ENCODE measurements around the gene HLTF.
A peak's percentile ranks its signal among the peaks of the same experiment; 100 is the strongest.

HLTF gene

DNA sequence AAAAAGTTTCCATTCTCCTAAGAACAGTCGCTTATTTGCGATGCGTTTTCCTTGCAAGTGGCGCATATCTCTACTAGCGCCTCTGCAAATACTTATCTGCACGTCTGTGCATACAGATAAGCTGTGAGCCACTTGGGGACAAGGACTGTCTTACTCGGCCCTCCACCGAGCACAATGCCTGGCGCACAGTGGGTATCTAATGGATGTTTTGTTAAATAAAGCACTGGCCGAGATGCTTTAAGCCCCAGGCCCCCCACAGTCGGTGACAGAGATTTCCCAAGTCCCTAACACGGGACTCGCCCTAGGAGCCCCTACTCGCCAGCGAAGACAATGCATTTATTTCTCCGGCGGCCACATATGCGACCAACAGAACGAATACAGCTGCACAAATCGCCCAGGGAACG lies 503 bp downstream of the HLTF start:
- DNase-seq (ENCODE audit: low read depth in 2 of 2) = no peak

GRCh38 chr3:149081772-149082171 lies 4.6 kb downstream of the HLTF start:
- no peak for DNase-seq (ENCODE audit: low read depth in 2 of 2)

GRCh38 chr3:149080699-149081091 lies 5.6 kb downstream of the HLTF start:
- peak; percentile 33 to 40 for DNase-seq (ENCODE audit: low read depth in 2 of 2)

DNA sequence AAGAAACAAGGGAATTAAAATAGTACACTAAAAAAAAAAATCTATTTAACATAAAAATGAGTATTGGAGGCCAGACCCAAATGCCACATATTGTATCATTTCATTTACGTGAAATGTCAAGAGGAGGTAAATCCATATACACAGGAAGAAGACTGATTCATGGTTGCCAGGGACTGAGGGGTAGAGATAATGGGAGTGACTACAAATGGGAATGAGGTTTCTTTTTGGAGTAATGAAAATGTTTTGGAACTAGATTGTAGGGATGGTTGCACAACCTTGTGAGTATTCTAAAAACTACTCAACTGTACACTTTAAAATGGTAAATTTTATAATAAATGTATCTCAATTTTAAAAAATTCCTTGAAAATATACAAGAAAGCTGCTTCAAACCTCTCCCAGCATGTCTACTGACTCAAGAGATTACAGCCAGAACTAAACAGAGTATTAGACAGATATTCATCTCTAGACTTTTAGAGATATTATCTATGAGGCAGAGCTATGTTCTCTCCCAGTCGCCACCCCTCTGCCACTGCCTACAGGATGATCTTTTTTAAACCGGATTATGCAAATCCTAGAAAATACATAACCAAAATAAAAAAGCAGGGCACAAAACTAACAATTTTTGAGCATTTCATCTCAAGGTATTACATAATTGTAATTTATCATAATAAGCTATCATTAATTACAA lies 6.2 kb downstream of the HLTF start:
- DNase-seq (ENCODE audit: low read depth in 2 of 2) = no peak

DNA sequence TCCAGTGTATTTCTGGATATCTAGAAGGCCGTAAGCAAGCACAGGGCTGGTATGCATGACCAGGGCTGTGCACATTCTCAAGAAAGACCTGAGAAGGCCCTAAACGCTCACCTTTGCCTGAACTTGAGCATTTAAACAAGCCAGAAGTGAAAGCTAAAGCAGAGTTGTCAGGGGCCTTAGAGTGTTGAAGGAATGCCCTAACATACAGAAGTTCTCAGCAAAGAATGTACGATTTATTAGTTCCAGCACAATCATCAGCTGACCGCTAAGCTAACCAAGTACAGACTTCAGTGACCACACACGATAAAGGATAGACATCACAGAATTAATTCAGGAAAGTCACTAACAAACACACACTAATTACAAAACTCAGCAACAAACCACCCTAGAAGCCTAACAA lies 8.7 kb downstream of the HLTF start:
- peak; percentile 11 to 18 for DNase-seq (ENCODE audit: low read depth in 2 of 2)

GRCh38 chr3:149067883-149068282 lies 18.4 kb downstream of the HLTF start:
- no peak for DNase-seq (ENCODE audit: low read depth in 2 of 2)

- DNase-seq (ENCODE audit: low read depth in 2 of 2) = no peak
Measured at GRCh38 chr3:149061776-149062175, 24.6 kb downstream of the HLTF start.

DNA sequence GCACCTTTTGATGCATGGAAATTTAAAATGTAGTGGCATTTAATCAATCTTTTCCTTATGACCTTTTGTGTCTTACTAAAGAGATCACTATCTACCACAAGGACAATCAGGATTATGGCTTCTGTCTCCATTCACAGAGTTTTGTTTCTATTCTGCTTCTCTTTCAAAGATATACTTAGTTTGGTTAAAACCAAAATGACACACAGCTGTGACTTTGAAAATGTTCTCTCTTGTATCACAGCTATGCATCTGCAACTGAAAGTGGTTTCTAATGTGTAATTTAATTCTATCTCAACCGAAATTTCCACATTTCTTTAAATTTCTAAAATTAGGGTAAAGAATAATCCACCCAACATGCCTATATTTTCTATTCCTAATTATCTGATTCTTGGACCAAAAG lies 27.7 kb downstream of the HLTF start:
- DNase-seq (ENCODE audit: low read depth in 2 of 2) = no peak

GRCh38 chr3:149058198-149058597 lies 28.1 kb downstream of the HLTF start:
- DNase-seq (ENCODE audit: low read depth in 2 of 2) = no peak

DNA sequence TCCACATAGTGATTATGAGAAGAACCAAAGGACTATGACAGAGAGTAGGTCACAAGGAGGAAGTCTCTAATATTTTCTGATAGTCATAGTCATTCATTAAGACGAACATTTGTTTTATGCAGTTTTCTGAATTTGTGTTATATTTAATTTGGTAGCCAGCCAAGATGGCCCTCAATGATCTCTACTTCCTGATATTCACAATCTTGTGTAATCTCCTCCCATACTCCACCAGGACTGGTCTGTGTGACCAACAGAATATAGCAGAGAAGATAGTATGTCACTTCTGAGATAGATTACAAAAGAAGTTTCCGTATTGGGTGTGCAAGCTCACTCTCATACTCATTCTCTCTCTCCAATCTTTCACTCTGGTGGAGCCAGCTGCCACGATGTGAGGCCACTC lies 30.8 kb downstream of the HLTF start:
- no peak for DNase-seq (ENCODE audit: low read depth in 2 of 2)

DNA sequence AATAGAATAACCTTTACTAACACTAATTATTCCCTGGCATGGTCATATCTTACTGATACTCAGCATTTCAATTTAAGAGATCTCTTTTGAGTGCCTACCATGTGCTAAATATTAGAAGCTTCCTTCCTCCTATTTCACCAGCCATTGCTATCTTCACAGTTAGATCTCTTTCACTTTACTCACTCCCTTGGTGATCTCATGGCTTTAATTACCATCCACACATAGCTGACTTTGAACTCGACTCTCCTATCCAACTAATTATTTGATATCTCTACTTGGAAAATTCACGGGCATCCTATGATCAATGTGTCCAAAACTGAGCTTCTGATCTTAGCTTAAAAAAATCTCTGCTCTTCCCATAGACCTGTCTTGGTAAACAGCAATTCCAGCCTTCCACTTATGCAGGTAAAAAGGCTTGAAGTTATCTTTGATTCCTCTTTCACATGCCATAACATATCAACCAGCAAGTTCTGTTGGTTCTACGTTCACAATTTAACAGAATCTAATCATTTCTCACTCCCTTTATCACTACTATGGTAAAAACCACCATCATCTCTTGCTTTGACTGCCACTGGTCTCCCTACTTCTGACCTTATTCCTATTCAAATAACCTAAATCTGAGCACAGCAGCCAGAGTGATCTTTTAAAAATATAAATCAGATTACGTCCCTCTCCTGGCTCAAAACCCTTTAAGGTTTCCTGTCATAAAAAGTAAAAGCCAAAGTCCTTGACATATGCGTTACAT lies 41.8 kb downstream of the HLTF start:
- DNase-seq (ENCODE audit: low read depth in 2 of 2) = no peak

GRCh38 chr3:149042789-149043386 lies 43.4 kb downstream of the HLTF start:
- peak in 1 of 2 experiments; percentile 9 for DNase-seq (ENCODE audit: low read depth in 2 of 2)

DNA sequence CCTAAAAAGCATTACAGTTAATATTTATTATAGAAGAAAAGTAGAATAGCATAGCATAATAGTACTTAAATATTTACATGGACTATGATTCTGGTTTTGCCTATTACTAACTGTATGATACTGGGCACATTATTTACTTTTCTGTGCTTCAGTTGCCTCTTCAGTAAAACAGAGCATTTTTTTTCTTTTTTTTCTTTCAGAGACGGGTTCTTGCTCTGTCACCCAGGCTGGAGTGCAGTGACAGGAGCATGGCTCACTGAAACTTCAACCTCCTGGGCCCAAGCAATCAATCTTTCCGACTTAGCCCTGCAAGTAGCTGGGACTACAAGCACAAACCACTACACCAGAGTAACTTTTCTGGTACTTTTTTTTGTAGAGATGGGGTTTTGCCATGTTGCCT lies 48.0 kb downstream of the HLTF start:
- DNase-seq (ENCODE audit: low read depth in 2 of 2) = no peak

DNA sequence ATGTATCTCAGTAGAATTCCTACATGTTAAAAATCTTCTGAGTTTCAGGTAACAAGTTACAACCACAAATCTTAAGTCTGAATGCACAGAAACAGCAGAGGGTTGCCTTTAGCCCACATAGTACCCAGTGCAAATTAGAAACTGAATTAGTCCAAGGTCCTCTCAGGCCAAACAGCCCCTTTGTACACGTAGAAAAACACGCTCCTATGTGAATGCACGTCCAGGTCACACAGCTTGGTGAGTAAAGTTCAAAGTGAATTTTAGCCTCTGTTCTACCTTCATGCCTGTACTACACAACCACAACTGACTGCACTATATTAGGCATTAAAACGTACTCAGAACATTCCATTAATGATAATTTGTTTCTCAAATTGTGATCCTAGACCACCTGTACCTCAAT lies 48.6 kb downstream of the HLTF start:
- DNase-seq (ENCODE audit: low read depth in 2 of 2) = no peak

DNA sequence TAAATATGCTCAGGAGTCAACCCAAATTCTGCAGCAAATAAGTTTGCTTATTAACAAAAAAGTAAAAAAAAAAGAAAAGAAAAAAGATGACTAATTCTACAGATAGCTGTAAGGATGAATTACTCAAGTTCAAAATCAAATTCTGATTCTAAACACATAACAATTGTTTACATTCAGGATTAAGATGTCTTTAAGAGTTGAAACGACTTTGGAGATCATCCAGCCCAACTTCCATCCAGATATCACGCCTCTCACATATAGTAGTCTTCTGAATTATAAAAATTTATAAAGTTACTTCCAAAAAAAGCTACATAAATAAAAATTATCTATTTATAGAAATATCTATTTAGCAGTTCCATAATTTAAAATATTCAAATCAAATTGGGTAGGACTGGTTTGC lies 55.2 kb downstream of the HLTF start:
- no peak for DNase-seq (ENCODE audit: low read depth in 2 of 2)

- DNase-seq (ENCODE audit: low read depth in 2 of 2) = no peak
Measured at GRCh38 chr3:149026718-149027117, 59.6 kb downstream of the HLTF start.

DNA sequence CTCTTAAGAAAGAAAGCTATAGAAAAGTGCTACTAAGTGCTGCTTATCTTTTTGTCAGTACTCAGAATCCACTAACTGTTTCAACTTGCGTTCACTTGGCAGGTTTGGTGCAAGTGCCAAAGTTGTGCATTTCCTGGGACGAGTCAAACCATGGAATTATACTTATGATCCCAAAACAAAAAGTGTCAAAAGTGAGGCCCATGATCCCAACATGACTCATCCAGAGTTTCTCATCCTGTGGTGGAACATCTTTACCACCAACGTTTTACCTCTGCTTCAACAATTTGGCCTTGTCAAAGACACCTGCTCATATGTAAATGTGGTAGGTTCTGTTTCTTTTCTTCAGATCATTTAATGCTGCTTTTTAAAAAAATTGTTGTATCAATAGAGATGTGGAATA lies 62.4 kb downstream of the HLTF start:
- no peak for DNase-seq (ENCODE audit: low read depth in 2 of 2)

DNA sequence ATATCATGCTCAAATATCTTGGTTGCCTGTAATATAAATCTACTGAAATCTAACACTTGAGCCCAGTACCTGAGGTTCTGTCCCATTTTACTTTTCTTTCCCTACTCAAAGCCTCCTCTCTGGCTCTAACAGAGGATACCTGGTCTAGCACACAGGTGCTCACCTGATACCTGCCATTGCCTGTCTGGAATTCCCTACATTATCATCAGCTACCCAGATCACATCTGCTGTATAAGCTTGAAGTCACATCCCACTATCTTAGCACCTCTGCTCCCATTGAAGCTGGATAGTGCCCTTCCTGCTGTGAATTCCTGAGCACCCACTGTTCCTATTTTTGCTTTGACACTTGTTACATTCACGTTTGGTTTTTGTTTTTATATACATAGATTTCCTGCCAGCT lies 64.5 kb downstream of the HLTF start:
- no peak for DNase-seq (ENCODE audit: low read depth in 2 of 2)

- DNase-seq (ENCODE audit: low read depth in 2 of 2) = no peak
Measured at GRCh38 chr3:149020839-149021252, 65.5 kb downstream of the HLTF start.

DNA sequence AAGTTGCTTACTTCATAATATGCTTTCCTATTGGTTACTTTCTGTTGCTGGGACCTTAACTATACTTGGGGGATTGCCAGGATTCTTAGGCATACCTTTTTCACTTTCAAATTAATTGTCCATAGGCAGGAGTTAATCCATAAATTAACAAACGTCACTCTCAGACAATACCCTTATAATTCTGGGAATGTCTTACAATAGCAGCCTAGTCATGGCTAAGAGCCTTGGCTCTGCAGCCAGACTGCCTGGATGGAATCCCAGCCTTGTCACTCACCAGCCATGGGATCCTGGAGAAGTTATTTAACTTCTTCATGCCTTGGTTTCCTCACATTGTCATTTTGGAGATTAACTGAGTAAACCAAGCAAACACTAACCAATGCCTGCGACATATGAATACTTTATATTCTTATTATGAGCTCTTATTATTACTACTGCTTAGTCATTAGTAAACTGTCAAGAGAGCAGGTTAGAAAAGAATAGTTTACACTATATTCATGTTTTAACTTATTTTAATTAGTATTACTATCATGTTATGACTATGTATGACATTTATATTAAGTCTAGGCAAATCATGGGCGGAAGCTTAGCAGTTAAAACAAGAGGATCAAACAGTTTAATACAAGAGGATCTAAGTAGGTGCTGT lies 66.0 kb downstream of the HLTF start:
- DNase-seq (ENCODE audit: low read depth in 2 of 2) = no peak

- no peak for DNase-seq (ENCODE audit: low read depth in 2 of 2)
Measured at GRCh38 chr3:149019580-149019979, 66.8 kb downstream of the HLTF start.

- DNase-seq (ENCODE audit: low read depth in 2 of 2) = no peak
Measured at GRCh38 chr3:149018247-149018646, 68.1 kb downstream of the HLTF start.
